HG02798 (cell line): ENCODE data around the gene KRI1.

ENCODE experiments used
- ATAC-seq: cut with Tn5 transposase; IDR thresholded peaks from one replicate; pipeline ENCODE4 v1.9.1; 2021; ENCODE audit warnings: mild to moderate bottlenecking; ENCODE audit not compliant: unreplicated experiment, poor library complexity

The KRI1 gene

GRCh38 chr19:10565567-10566407 is at the start of gene KRI1:
KRI1 (minus strand) TSS chr19:10566010; CDS start chr19:10565999, 11 bp downstream.
- ATAC-seq, result peak; percentile 62

GRCh38 chr19:10612499-10613119 is 46.8 kb upstream of the KRI1 start:
- ATAC-seq, result no peak

GRCh38 chr19:10611907-10612306 is 46.1 kb upstream of the KRI1 start:
- ATAC-seq, result no peak

GRCh38 chr19:10604460-10604980 is 38.7 kb upstream of the KRI1 start:
- peak; percentile 30 for ATAC-seq

GRCh38 chr19:10603873-10604459 is 38.2 kb upstream of the KRI1 start:
- ATAC-seq, result no peak

GRCh38 chr19:10603084-10603872 is 37.5 kb upstream of the KRI1 start:
- peak; percentile 27 for ATAC-seq

GRCh38 chr19:10602330-10603083 is 36.7 kb upstream of the KRI1 start:
- peak; percentile 74 for ATAC-seq

GRCh38 chr19:10601999-10602329 is 36.2 kb upstream of the KRI1 start:
- no peak for ATAC-seq

- ATAC-seq, result no peak
Measured at GRCh38 chr19:10600149-10600548, 34.3 kb upstream of the KRI1 start.

GRCh38 chr19:10593820-10594637 is 28.2 kb upstream of the KRI1 start:
- peak; percentile 46 for ATAC-seq

GRCh38 chr19:10593148-10593547 is 27.3 kb upstream of the KRI1 start:
- ATAC-seq, result no peak

GRCh38 chr19:10587839-10588150 is 22.0 kb upstream of the KRI1 start:
- ATAC-seq, result no peak

- ATAC-seq, result no peak
Measured at GRCh38 chr19:10587022-10587838, 21.4 kb upstream of the KRI1 start, which contains the start of gene AP1M2. AP1M2 (minus strand) TSS chr19:10587312; CDS start chr19:10587231, 81 bp downstream.

GRCh38 chr19:10586396-10586795 is 20.6 kb upstream of the KRI1 start:
- ATAC-seq, result no peak

GRCh38 chr19:10583036-10583776 is 17.4 kb upstream of the KRI1 start:
- no peak for ATAC-seq

GRCh38 chr19:10582091-10582490 is 16.3 kb upstream of the KRI1 start:
- ATAC-seq, result no peak

GRCh38 chr19:10580979-10581631 is 15.3 kb upstream of the KRI1 start:
- peak; percentile 58 for ATAC-seq
